ENCODE results near the gene TFIP11. TPM values are rescaled to one million over a fixed set of nuclear protein-coding genes. Genes with fewer than 3 reads are reported as not detected.

TFIP11 gene
- total RNA-seq, 1 donor from 2014 or later = 43.8 TPM

DNA sequence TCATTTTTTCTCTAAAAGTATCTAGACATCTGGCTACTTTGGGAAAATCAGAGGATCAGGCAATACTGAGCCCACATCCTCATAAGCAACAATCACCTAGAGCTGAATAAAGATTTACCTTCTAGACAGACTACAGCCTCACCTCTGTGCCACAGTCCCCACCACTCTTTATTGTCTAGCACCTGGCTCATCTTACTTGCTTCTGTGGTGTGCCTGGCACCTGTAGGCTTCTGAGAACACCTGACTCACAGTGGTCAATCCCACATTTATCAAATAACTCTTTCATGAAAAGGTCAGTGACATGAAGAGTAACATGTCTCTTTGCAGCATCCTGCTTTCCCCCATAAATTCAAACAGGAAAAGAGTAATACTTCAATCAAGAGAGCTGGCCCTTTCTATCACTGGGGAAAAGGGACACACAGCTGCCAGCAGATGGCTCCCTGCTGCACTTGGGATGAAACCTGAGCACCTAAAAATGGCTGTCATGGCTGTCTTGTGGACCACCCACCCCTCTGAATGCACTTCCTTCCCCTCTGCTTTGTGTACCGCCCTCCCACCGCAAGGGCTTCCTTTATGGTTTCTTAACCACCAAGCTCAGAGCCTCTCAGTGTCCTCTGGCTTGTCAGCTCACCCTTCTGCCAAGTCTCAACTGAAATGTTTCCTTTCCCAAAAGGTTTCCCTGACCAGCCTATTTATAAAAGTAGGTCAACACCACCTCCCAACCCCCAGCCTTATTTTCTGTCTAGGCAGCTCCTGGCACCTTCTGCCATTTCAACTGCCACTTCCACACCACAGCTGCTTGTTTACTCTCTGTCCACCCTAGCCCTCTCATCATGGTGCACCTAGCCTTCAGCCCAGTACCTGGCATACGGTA, 9.3 kb downstream of the TFIP11 start:
- no peak for DNase-seq

DNA sequence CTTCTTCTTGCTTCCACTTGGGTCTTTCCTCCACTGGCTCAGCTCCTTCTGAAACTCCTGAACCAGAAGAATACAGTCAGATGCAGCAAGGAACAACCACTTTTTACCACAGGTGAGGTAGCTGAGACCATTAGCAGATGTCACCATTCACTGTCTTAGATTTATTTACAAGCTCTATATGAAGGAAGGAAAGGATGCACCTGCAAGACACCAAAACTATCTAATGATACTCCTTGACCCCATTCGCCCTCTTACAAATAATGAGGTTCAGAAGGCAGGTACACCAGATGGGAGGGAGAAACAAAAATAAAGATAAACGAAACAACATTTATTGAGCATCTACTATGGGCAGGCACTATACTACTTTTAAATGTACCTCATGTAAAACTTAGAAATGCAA, 10.3 kb downstream of the TFIP11 start:
- DNase-seq = no peak

DNA sequence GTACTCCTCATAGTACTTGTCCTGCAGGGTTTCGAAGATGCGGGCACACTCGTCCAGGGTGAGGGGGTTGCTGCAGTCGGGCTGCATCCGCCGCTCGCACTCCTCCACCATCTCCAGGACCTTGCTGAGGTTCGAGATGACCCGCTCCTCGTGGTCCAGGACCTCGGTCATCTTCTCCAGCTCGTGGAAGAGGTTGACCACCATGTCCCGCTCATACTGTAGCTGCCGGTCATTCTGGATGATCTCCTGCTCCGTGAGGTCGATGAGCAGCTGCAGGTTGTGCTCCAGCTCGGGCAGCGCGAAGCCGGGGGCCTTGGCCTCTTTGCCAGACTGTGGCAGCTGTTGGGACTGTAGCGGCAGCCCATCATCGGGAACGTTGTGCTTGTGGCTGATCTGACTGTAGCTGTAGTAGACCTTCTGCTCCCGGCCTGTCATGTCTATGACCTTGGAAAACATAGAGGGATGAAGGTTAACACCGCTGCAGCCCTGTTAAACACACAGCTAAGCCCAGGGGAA, 13.0 kb downstream of the TFIP11 start:
- no peak for DNase-seq

DNA sequence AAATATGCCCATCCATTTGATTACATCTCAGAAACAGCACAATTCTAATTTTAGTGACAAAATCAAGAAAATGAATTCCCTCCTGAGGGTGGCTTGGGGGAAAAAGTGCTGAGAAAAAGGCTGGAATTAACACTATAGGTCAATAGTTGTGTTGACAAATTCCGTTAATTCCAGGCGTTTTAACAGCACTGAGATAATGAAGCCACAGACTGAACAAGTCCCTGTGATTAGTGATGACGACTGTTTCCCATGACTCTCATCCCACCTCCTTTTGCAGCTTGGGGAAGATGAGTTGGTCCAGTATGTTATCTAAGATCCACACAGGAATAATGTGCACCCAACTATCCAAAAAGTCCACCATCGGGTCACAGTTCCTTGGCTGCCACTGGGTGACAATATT, 15.8 kb downstream of the TFIP11 start:
- DNase-seq = no peak

DNA sequence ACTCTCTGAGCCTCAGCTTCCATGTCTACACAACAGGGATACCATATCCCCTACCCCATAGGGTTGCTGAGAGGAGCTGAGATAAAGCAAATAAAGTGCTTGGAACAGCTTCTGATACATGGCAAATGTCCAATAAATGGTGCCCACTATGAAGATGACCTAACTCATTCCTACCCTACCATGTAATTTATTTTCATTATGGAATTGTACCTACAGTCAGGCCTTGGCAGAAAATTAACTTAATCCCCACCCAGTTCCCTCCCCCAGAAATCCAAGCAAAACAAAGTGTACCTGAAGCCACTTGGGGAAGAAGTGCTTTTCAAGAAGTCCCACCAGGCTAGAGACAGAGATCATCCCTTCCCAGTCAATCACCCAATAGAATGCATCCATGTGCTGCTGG, 17.8 kb downstream of the TFIP11 start:
- no peak for DNase-seq

DNA sequence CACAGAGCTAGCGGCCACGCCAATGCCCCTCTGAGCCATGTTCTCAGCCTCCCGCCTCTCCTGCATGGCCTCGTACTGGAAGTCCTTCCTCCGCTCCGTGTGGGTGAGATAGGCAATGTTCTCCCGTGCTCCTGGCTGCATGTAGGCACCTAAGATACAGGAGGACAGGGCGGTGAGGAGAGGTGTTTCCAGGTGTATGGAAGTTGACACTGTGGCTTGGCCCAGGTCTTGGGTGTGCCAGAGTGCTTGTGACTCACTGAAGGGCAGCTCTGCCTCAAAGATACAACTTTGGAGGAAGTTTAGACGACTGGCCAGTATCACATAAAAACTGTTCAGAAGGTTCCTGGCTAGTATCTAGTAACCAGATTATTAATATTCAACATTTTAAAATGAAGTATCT, 20.1 kb downstream of the TFIP11 start:
- DNase-seq = no peak

DNA sequence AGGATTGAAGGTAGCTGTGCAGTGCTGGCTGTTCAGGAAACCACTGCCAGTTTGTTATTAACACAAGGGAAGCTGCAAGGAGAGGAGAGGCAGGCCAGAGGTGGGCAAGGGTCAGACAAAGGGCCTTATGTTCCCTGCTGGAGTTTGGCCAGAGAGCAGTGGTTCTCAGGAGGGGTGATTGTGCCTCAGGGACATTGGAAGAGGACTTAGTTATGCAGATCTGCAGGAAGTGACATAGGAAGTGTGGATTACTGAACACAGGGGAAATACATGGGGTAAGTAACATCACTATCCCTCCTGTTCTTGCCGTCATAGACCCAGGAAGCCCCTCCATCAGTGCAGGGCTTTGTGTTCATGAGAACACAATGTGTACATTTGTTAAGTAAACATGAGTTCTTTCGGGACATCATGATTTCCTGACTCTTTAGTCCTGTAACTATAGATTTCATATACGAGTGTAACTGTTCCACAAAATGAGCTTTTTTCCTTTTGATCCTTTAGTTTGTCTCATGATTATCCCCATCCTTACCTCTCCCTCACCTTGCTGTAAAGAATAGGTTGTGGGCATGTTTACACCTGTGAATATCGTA, 22.7 kb downstream of the TFIP11 start:
- DNase-seq = no peak

DNA sequence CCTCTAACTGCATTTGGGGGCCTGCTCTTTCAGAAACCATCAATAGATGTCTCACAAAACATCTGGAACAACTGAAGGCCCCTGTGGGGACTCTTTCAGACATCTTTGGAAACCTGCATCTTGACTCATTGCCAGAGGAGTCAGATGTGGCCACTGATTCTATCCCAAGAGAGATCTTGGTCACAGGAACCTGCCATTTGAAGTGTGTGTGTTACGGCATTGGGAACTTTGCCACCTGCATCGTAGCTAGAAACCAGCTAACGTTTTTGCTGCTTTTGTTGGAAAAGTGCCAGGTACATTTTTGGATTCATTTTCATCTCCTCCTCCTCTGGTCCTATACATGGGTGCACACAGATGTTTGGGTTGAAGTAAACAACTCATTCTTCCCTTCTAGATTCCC, 24.3 kb downstream of the TFIP11 start:
- no peak for DNase-seq

DNA sequence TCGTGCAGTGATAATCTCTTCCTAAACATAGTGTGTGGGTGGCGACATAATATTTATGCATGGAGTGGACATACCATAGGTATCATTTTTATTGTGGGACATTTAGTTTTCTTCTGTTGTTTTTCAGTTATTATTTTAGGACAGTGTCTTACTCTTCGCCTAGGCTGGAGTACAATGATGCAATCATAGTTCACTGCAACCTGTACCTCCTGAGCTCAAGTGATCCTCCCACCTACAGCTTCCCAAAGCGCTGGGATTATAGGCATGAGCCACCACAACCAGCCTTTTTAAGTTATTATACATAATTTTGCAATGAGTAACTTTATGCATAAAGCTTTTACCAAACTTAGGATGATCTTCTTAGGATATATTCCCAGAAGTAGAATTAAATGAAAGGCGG, 25.9 kb downstream of the TFIP11 start:
- no peak for DNase-seq

DNA sequence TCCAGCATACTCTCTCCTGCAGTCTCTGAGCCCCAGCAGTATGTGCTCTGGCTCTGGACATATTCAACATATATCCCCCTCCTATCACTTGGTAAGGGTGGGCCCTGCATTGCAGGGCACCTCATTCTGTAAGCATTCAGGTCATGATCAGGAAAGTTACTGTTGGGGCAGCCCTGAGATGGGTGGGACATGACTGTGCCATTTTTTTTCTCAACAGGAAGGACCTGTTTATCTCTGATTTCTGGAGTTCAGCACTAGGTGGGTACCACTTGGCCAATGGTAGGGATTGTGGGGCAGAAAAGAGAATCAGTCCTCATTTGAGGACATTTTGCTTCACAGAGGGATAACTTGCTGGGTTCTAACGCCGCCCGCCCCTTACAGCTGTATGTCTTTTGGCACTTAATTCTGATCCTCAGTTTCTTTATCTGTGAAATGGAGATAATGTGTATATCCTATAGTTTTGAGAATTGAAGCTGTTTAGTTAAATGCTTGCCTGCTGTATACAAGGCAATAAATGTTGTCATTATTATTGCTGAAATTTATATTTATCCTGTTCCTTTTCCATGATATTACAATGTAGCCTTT, 26.4 kb downstream of the TFIP11 start:
- no peak for DNase-seq

DNA sequence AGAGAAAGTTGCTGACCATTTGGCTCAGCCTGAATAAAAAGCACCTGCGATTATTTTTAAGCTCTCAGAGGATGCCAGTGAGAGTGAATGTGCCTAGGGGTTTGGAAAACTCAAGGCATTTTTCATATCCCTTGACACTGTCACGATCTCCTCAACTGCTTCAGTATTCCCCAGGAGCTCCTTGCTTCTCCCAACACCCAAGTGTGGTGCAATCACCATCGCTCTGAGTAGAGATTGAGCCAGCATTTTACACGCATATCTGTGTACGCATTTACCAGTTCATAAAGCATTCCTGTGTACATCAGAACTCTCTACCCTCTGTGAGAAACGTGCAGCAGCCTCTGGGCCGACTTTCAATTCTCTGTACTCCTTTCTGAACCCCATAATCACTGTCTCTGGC, 27.3 kb downstream of the TFIP11 start:
- DNase-seq = no peak

DNA sequence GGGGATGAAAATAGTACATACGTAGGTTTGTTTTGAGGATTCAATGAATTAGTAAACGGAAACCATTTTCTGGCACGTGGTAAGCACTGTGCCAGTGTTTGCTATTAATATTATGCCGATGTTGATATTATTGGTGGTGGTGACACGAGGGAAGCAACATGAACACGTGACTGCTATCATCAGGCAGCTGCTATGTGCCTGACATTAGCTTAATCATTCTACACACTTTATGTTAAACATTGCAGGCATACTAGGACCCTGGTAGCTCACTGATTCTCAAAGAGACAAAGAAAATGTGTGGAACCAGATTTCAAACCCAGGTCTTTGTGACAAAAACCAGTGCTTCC, 27.9 kb downstream of the TFIP11 start:
- DNase-seq = no peak

DNA sequence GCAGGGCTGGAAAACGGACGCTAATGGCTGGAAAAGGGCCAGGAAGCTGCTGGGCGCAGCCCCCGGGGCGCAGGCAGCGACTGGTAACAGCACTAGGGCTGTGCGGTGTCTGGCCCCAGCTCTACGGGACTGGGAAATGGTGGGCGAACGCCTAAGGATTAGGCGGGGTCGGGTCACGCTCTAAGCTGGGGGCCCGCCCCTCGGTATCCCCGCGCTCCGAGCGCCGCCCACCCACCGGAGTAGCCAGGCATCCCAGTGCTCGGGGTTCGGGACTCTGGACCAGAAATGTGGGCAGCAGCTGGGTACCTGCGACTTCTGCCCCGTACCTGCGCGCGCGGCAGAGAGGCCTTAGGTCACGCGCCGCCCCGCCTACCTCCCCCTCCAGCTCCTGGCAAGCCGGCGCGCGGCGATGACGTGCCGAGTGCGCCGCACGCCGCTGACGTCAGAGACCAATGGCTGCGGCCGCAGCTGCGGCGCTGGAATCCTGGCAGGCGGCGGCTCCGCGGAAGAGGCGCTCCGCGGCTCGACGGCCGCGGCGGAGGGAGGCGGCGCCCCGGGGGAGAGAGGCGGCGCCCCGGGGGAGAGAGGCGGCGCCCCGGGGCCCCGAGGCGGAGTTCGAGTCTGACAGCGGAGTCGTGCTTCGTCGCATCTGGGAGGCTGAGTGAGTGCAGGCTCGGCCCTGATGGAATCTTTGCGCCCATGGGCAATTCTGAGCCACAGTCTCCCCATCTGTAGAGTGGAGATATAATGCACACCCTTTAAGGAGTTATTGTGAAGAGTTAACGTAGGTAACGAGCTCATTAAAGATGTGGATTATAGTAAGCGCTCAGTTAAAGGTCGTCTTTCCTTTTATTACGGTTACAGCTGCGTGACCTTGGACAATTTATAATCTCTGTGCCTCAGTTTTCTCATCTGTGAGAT, 28.6 kb downstream of the TFIP11 start, which contains the start of the genes HPS4 and SRRD:
HPS4 (minus strand) TSS at position 345 of the 921 bp plus-strand sequence. CDS start 2,021 bp downstream, outside the sequence.
SRRD (plus strand) TSS at position 439 of the 921 bp plus-strand sequence; CDS start at position 453, 14 bp downstream.
- peak; percentile 77 for DNase-seq

DNA sequence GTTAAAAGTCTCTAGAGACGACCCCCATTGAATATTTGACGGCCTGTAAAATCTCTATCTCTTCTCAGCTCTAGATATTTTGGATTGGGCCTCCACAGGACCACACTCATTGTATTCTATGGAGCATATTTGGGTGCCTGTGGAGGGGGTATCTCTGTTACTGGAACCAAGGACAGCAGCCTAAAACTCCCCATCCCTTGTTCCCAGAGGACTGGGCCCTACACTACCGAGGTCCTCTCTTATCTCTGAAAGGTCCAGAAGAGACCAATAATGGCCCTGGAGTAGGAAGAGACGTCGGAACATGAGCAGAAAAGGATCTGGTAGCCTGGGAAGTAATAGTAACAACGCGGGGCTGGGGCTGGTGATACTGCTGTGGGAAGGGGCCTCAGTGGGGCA, 29.2 kb downstream of the TFIP11 start:
- no peak for DNase-seq

DNA sequence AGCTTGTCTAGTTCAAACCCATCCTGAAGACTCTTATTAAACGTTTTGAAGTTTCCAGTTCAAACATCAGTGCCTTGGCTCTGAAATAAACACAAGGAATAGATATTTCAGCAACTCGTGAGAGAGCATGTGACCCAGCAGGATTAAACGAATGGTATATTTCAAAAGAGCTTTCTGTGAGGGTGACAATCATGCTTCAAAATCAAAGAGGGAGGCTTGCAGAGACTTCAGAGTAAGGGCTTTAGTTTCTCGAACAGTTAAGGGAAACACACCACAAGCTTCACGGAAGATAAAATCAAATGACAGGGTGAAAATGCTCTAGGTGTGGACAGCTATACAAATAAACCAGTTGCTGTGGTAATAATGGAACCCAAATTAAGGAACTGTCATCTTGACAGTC, 30.1 kb downstream of the TFIP11 start:
- no peak for DNase-seq

DNA sequence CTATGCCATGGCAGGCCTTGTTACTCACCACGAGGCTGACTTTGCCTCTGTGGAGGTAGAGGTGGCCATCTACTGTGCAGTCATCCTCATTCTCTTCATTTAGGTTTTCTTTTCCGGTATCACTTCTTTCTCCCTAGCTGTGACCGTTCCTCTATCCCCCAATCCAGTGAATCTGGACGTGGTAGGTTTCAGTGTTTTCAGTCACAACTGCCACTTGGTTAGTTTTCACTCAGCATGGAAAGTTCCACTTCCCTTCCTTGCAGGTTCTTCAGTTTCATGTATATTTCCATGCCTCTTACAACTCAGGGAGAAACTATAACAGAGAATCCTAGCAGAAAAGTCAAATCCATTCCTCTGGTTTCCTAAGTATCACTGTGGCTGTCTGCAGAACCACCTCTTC, 30.6 kb downstream of the TFIP11 start:
- DNase-seq = no peak

DNA sequence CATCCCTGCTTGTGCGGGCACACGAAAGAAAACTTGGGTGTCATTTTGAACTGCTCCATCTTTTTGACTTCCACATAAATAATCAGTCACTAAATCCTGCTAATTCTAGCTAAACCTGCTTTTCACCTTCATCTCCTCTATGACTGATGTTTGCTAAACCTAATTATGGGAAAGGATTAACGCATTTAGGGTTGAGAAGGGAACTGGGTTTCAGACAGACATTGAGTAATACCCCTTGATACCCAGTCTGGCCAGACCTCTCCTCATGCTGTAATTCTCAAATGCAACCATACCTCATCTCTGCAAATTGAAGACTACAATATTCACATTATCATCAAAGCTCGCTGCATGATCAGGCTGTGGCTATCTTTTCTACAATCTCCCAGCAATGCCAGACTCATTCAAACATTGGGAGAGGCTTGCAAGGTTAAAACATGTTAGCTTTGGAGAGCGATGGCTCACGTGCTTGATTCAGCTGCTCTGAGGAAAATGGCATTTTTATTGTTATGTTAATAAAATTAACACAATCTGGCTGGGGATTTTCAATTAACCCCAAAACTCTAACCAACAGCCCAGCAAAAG, 31.1 kb downstream of the TFIP11 start:
- DNase-seq = no peak

DNA sequence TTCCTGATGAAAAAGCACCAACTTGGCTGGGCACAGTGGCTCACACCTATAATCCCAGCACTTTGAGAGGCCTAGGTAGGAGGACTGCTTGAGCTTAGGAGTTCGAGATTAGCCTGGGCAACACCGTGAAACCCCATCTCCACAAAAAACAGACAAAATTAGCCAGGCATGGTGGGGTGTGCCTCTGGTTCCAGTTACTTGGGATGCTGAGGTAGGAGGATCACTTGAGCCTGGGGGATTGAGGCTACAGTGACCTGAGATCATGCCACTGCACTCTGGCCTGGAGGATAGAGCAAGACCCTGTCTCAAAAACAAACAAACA, 31.7 kb downstream of the TFIP11 start:
- no peak for DNase-seq

DNA sequence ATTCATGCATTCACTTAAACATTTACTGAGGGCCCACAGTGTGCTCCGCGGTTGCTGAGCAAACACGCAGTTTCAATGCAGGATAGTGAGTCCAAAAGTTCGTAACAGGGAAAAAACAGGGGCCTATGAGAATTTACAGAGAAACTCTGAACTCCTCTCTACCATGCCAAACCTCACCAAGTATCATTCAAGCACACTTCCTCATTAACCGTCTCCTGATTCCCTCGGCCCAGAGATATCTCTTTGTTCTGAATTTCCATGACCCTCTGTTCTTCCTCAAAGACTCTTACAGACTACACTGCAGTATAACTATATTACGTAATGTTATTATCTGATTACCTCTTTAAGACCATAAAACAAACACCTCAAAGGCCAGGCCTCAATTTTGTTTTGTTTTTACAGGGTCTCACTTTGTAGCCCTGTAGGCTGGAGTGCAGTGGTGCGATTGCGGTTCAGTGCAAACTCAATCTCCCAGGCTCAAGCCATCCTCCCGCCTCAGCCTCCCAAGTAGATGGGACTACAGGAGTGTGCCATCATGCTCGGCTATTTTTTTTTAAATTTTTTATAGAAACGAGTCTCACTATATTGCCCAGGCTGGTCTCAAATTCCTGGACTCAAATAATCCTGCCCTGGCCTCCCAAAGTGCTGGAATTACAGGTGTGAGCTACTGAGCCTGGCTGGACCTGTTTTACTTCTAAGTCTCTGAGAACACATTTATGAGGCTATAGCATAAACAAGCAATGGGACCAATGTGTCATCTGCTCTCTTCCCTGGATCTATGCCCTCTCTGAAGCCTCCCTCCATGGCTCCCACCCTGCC, 32.3 kb downstream of the TFIP11 start:
- DNase-seq = no peak

DNA sequence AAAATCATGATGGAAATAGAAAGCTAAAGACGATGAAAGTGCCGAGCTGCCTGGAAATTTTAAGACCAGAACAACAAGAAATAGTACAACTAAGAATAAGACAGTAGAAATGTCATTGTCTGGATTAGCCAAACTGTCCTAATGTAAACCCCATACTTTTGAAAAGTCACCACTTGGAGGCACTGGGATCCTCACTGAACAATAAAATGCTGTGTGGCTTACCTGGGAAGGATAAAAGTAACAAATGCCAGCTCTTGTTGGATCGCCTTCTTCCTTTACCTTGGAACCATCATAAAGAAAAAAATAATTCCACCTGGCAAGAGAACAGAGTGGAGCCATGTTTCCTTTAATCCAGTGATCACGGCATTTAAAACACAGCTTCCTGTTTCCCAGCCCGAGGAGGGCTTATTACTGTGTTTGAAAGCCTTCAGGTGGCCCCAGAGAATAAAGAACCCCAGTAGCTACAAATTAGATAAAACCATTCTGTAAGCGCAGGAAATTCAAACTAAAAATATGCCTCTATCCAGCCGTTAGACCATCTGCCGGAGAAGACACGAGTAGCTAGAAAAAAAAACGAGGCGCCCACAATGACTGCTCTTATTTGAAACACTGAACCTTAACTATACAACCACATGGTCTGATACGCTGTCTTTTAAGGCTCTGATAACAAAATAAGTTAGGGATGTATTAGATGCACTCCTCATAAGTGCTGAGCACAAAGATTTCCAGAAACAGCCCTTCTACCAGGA, 33.1 kb downstream of the TFIP11 start:
- no peak for DNase-seq

Measured in occipital lobe (tissue), 2 donors.